WERI-Rb-1 (cell line): ENCODE results near the gene ARFIP2.

Experiments used
- DNase-seq: peaks from one replicate; pipeline ENCODE4 v3.0.0-alpha.2; 2020
- H3K27ac ChIP-seq: fragments of 250-450 bp; sonication (Bioruptor Pico); 2 replicates; pipeline ENCODE4 v1.5.1; 2020; ENCODE audit warnings: mild to moderate bottlenecking, moderate library complexity
- H3K27me3 ChIP-seq: fragments of 250-450 bp; sonication (Bioruptor Pico); 2 replicates; pipeline ENCODE4 v1.5.1; 2021; ENCODE audit warnings: mild to moderate bottlenecking, low read depth, moderate library complexity; ENCODE audit not compliant: insufficient read depth, severe bottlenecking
- H3K36me3 ChIP-seq: fragments of 250-450 bp; sonication (Bioruptor Pico); 2 replicates; pipeline ENCODE4 v1.5.1; 2020; ENCODE audit warnings: mild to moderate bottlenecking, moderate library complexity
- H3K4me3 ChIP-seq: 2 replicates; pipeline ENCODE4 v1.5.1; 2011; ENCODE audit warnings: low read depth, mild to moderate bottlenecking, control low read depth, low read length
- H3K9me3 ChIP-seq: fragments of 250-450 bp; sonication (Bioruptor Pico); 2 replicates; pipeline ENCODE4 v1.5.1; 2021; ENCODE audit warnings: mild to moderate bottlenecking, moderate library complexity; ENCODE audit not compliant: severe bottlenecking
- CTCF ChIP-seq: IDR thresholded peaks from 2 replicates; pipeline ENCODE4 v1.5.1; 2011; ENCODE audit warnings: low read depth, mild to moderate bottlenecking, control low read depth, inconsistent platforms, low read length

The ARFIP2 gene

GRCh38 chr11:6437993-6438392 is 43.1 kb downstream of the ARFIP2 start:
- Histone ChIP-seq H3K36me3 (no peaks in the 10 kb centered on the region), H3K27ac (no peak overlapping the region), H3K9me3 (no peaks in the 10 kb centered on the region), H3K27me3 (no peaks in the 10 kb centered on the region), H3K4me3 (no peak overlapping the region)
- no peak for TF ChIP-seq CTCF
- no peak for DNase-seq

- no peaks in the 10 kb centered on the region for H3K9me3 ChIP-seq
- H3K4me3 ChIP-seq: no peak overlapping the region
- no peak for DNase-seq
- H3K27ac ChIP-seq: no peak overlapping the region
- H3K27me3 ChIP-seq: no peaks in the 10 kb centered on the region
- no peaks in the 10 kb centered on the region for H3K36me3 ChIP-seq
- TF ChIP-seq CTCF: no peak
These were observed 43.7 kb downstream of the ARFIP2 start for GRCh38 chr11:6437423-6437822.

DNA sequence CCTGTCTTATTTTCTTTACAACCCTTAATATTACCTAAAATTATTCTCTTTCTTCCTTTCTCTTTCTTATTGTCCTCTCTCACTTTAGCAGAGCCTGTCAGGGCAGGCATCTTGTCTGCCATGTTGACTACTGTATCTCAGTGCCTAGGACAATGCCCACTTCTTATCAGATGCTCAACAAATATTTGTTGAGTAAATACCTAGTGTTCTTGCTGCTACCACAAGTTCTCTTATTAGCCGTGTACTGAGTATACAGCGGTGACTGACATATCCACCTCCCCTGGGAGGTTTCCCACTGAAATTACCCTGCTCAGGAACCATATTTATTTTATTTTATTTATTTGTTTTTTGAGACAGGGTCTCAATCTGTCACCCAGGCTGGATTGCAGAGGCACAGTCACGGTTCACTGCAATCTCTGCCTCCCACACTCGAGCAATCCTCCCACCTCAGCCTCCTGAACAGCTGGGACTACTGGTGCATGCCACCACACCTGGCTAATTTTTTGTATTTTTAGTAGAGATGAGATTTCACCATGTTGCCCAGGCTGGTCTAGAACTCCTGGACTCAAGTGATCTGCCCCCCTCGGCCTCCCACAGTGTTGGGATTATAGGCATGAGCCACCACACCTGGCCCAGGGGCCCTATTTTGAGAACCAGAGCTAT is 47.0 kb downstream of the ARFIP2 start:
- H3K9me3 ChIP-seq: no peaks in the 10 kb centered on the region
- DNase-seq: no peak
- no peaks in the 10 kb centered on the region for H3K36me3 ChIP-seq
- H3K4me3 ChIP-seq: no peak overlapping the region
- no peaks in the 10 kb centered on the region for H3K27me3 ChIP-seq
- H3K27ac ChIP-seq: no peak overlapping the region
- no peak for TF ChIP-seq CTCF

- DNase-seq: no peak
These were observed 49.3 kb downstream of the ARFIP2 start for GRCh38 chr11:6431861-6432260.

GRCh38 chr11:6427516-6427915 is 53.6 kb downstream of the ARFIP2 start:
- no peaks in the 10 kb centered on the region for H3K36me3 ChIP-seq
- DNase-seq: no peak
- H3K4me3 ChIP-seq: no peak overlapping the region
- H3K9me3 ChIP-seq: no peaks in the 10 kb centered on the region
- no peak overlapping the region for H3K27ac ChIP-seq
- TF ChIP-seq CTCF: no peak
- no peaks in the 10 kb centered on the region for H3K27me3 ChIP-seq

More at GRCh38 chr11:6431861-6432260, 49.3 kb downstream of the ARFIP2 start:
- H3K36me3 ChIP-seq: no peaks in the 10 kb centered on the region
- H3K27ac ChIP-seq: no peak overlapping the region
- no peak overlapping the region for H3K4me3 ChIP-seq
- no peaks in the 10 kb centered on the region for H3K9me3 ChIP-seq
- H3K27me3 ChIP-seq: no peaks in the 10 kb centered on the region
- no peak for TF ChIP-seq CTCF
